Right ventricle myocardium inferior (tissue), 1 donor: Measurements from ENCODE around the gene TSC22D2. TPM values are rescaled to one million over a fixed set of nuclear protein-coding genes. Genes with fewer than 3 reads are reported as not detected.

ENCODE experiments used
- ATAC-seq: fragments of 200-7000 bp; cut with Tn5 transposase; one replicate; pipeline ENCODE4 v1.9.1; 2020; ENCODE audit warnings: mild to moderate bottlenecking, moderate library complexity
- DNase-seq: peaks from one replicate; pipeline ENCODE4 v3.0.0; 2021; ENCODE audit errors: missing footprints
- intact Hi-C: fragments of 100-400 bp; cut with DNase I; formaldehyde crosslinking; loops from one replicate; pipeline ENCODE4 v1.11.0; 2022
- total RNA-seq: library from RNA; stranded (reverse); fragmentation: NEBNext Ultra II Directional; extraction: Animal tissue kit (Norgen Biotek cat#: 25700); gene quantifications from one replicate; pipeline ENCODE4 v1.2.1, GENCODE V29; 2021
- donor health status: DM: no; HTN: yes; CAD: no; lungs with severe emphysema.

Gene TSC22D2
- total RNA-seq, 1 donor from 2014 or later = 19.8 TPM

GRCh38 chr3:150378301-150378748, 29.8 kb upstream of the TSC22D2 start:
- DNase-seq = no peak
- intact Hi-C loops = no loop called here
- no peak for ATAC-seq

GRCh38 chr3:150379469-150379868, 28.6 kb upstream of the TSC22D2 start:
- no peak for ATAC-seq
- DNase-seq = no peak
- intact Hi-C loops = no loop called here

GRCh38 chr3:150384296-150385212, 23.5 kb upstream of the TSC22D2 start:
- DNase-seq (no peak), ATAC-seq (peak; percentile 52)
- intact Hi-C loops = no loop called here

GRCh38 chr3:150385296-150386242, 22.5 kb upstream of the TSC22D2 start:
- DNase-seq = no peak
- intact Hi-C loops = no loop called here

GRCh38 chr3:150388498-150389418, 19.3 kb upstream of the TSC22D2 start:
- intact Hi-C loops = no loop called here
- DNase-seq (no peak), ATAC-seq (no peak)

More at GRCh38 chr3:150385296-150386242, 22.5 kb upstream of the TSC22D2 start:
- no peak for ATAC-seq

GRCh38 chr3:150390087-150390486, 18.0 kb upstream of the TSC22D2 start:
- no peak for ATAC-seq
- intact Hi-C loops = no loop called here
- DNase-seq = no peak

GRCh38 chr3:150391161-150391560, 16.9 kb upstream of the TSC22D2 start:
- no peak for DNase-seq
- ATAC-seq = no peak
- intact Hi-C loops = no loop called here

- no peak for ATAC-seq
- no peak for DNase-seq
- intact Hi-C loops = no loop called here
Measured at GRCh38 chr3:150393745-150394144, 14.4 kb upstream of the TSC22D2 start.

GRCh38 chr3:150394606-150395005, 13.5 kb upstream of the TSC22D2 start:
- ATAC-seq (no peak), DNase-seq (no peak)
- intact Hi-C loops = no loop called here

- no peak for DNase-seq
- intact Hi-C loops = no loop called here
- no peak for ATAC-seq
Measured at GRCh38 chr3:150396491-150396890, 11.6 kb upstream of the TSC22D2 start.

- intact Hi-C loops = no loop called here
- ATAC-seq = no peak
Measured at GRCh38 chr3:150396956-150397550, 11.0 kb upstream of the TSC22D2 start.

GRCh38 chr3:150399060-150399459, 9.0 kb upstream of the TSC22D2 start:
- DNase-seq = no peak
- intact Hi-C loops = no loop called here
- no peak for ATAC-seq

More at GRCh38 chr3:150396956-150397550, 11.0 kb upstream of the TSC22D2 start:
- DNase-seq = no peak

GRCh38 chr3:150401285-150401684, 6.8 kb upstream of the TSC22D2 start:
- ATAC-seq (no peak), DNase-seq (no peak)
- intact Hi-C loops = no loop called here

GRCh38 chr3:150402217-150402616, 5.9 kb upstream of the TSC22D2 start:
- DNase-seq (no peak), ATAC-seq (no peak)
- intact Hi-C loops = no loop called here

- intact Hi-C loops = no loop called here
- ATAC-seq (no peak), DNase-seq (no peak)
Measured at GRCh38 chr3:150404023-150404422, 4.1 kb upstream of the TSC22D2 start.

- DNase-seq (no peak), ATAC-seq (no peak)
- intact Hi-C loops = loop anchor here (5.0 kb wide), 1 partner anchor 180 kb away; no protein-coding TSS in a partner anchor
Measured at GRCh38 chr3:150407051-150407807, 869 bp upstream of the TSC22D2 start.

GRCh38 chr3:150407808-150408220, 284 bp upstream of the TSC22D2 start:
- intact Hi-C loops = loop anchor here (2.0 to 5.0 kb wide), 7 partner anchors 35 to 595 kb away; partner anchors contain the start of genes EIF2A, RNF13 and SERP1
- ATAC-seq (no peak), DNase-seq (no peak)
